HepG2 (cell line): ENCODE measurements around the gene FKBP9. TPM values are rescaled to one million over a fixed set of nuclear protein-coding genes. Genes with fewer than 3 reads are reported as not detected.

Experiments
- ATF1 ChIP-seq: IDR thresholded peaks from 2 replicates; pipeline ENCODE4 v1.6.1; 2016; ENCODE audit warnings: mild to moderate bottlenecking, control low read depth
- ATF2 ChIP-seq: sonication (generic); formaldehyde crosslinking; IDR thresholded peaks from 2 replicates; pipeline ENCODE4 v1.4.0; 2020; ENCODE audit warnings: missing genetic modification reagents
- ATF5 ChIP-seq: sonication (generic); formaldehyde crosslinking; IDR thresholded peaks from 2 replicates; pipeline ENCODE4 v1.4.0; 2020; ENCODE audit warnings: mild to moderate bottlenecking, low read depth, missing genetic modification reagents
- BRD4 ChIP-seq: sonication (generic); formaldehyde crosslinking; IDR thresholded peaks from 2 replicates; pipeline ENCODE4 v1.4.0; 2020; ENCODE audit warnings: missing genetic modification reagents
- HNF4G ChIP-seq, 2 experiments: sonication (generic) in 1 of 2; formaldehyde crosslinking in 1 of 2; IDR thresholded peaks; 2 replicates each; pipeline versions ENCODE4 v1.4.0 to v1.6.1; 2011 to 2020; ENCODE audit warnings: borderline replicate concordance in 2 of 2, low read depth in 2 of 2, mild to moderate bottlenecking in 2 of 2, low read length in 1 of 2, missing genetic modification reagents in 1 of 2, moderate library complexity in 1 of 2
- MEF2D ChIP-seq: sonication (generic); formaldehyde crosslinking; IDR thresholded peaks from 2 replicates; pipeline ENCODE4 v1.5.1; 2020; ENCODE audit warnings: mild to moderate bottlenecking, missing genetic modification reagents
- NFYB ChIP-seq: sonication (generic); formaldehyde crosslinking; IDR thresholded peaks from 2 replicates; pipeline ENCODE4 v1.4.0; 2020; ENCODE audit warnings: missing genetic modification reagents
- PHF8 ChIP-seq: sonication (generic); formaldehyde crosslinking; IDR thresholded peaks from 2 replicates; pipeline ENCODE4 v1.5.0; 2020; ENCODE audit warnings: missing genetic modification reagents
- ZBTB14 ChIP-seq: sonication (generic); formaldehyde crosslinking; IDR thresholded peaks from 2 replicates; pipeline ENCODE4 v1.4.0; 2020; ENCODE audit warnings: missing genetic modification reagents
- ZNF121 ChIP-seq: sonication (generic); formaldehyde crosslinking; IDR thresholded peaks from 2 replicates; pipeline ENCODE4 v1.5.0; 2020; ENCODE audit warnings: mild to moderate bottlenecking, missing genetic modification reagents
- ZNF33B ChIP-seq: sonication (generic); formaldehyde crosslinking; IDR thresholded peaks from 2 replicates; pipeline ENCODE4 v1.5.1; 2020; ENCODE audit warnings: mild to moderate bottlenecking, missing genetic modification reagents
- ZNF777 ChIP-seq: sonication (generic); formaldehyde crosslinking; IDR thresholded peaks from 2 replicates; pipeline ENCODE4 v1.4.0; 2020; ENCODE audit warnings: missing genetic modification reagents
- ZNF891 ChIP-seq: sonication (generic); formaldehyde crosslinking; IDR thresholded peaks from 2 replicates; pipeline ENCODE4 v1.5.0; 2020; ENCODE audit warnings: mild to moderate bottlenecking, missing genetic modification reagents
- polyA plus RNA-seq, 8 experiments: library from polyadenylated mRNA; depleted of rRNA in 3 of 8; stranded (reverse) in 7 of 8; unstranded in 1 of 8; fragments of >200 nt; fragmentation: Illumina TruSeq in 4 of 8; extraction: Trizol in 4 of 8; gene quantifications; 2 replicates each; pipeline versions ENCODE4 v1.2.1 to v1.2.3, GENCODE V29; 2011 to 2016; ENCODE audit warnings: low read depth in 4 of 8, missing spikeins in 1 of 8, mixed read lengths in 1 of 8; ENCODE audit not compliant: insufficient read depth in 1 of 8
- total RNA-seq, 5 experiments: library from RNA; depleted of rRNA; stranded (reverse); fragments of >200 nt; fragmentation: Illumina TruSeq; extraction: Trizol; gene quantifications; 2 replicates each; pipeline ENCODE4 v1.2.3, GENCODE V29; 2016; ENCODE audit warnings: low read depth in 1 of 5
- TF ChIP-seq, protein P1 (sequence below): sonication (generic); formaldehyde crosslinking; IDR thresholded peaks from 2 replicates; pipeline ENCODE4 v1.4.0; 2020; ENCODE audit warnings: missing genetic modification reagents
- TF ChIP-seq, protein P2 (sequence below): sonication (generic); formaldehyde crosslinking; conservative IDR thresholded peaks from 2 replicates; pipeline ENCODE4 v1.4.0; 2020; ENCODE audit warnings: mild to moderate bottlenecking, missing genetic modification reagents, moderate library complexity

The FKBP9 gene
- total and polyA plus RNA-seq, 2 of the 13 experiments (the other 11 are each of a cell fraction or from before 2014, with no cell fraction given), result 34.0 to 41.5 TPM

DNA sequence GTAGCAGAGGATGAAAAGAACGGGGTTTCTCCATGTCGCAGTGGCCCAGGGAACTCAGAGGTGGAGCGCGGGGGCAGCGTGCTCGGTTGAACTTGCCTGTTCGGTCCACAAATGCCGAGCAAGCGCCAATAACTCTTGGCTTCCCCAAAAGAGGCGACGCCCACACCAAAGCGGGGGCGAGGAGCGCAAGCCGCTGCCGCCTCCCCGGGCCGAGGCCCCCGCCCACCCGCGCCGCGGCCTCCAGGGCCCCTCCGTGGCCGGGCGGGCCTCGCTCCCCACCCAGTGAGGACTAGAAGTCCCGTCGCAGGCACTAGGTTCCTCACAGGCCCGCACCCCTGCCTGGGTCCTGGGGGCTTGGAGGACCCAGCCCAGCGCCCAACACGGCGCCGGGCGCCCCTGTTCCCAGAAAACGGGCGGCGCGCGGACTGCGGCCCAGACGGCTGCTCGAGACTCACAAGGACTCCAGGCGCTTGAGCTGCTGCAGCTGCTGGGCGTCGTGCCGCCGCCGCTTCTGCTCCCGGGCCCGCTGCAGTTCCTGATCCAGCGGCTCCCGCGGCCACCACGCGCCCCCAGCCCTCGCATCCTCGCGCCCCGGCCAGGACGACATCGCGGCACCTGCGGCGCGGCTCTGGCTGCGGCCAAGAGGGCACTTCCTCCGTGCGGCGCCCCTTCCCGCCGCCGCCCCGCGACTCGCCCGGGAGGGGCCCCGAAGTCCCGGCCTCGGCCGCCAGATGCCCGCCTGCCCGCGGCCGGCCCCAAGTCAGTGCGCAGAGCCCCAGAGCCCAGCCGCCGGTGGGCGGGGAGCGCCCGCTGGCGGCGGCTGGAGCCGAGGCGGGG, 14.6 kb upstream of the FKBP9 start (continued):
- TF ChIP-seq ATF5 (CRISPR knock-in tag) (0 out of 2 replicates have a peak, but pooled peaks have one; percentile 14), HNF4G (IDR thresholded peaks at IDR 0.05; ENCODE audit: borderline replicate concordance, low read depth, low read length) (no peak), HNF4G (CRISPR knock-in tag; IDR thresholded peaks at IDR 0.05; ENCODE audit: borderline replicate concordance, low read depth) (0 out of 2 replicates have a peak, but pooled peaks have one; percentile 21), ZBTB14 (peak; percentile 42; the same call in 1 of the 2 replicates), BRD4 (0 out of 2 replicates have a peak, but pooled peaks have one; percentile 32), ZNF121 (CRISPR knock-in tag) (peak; percentile 42; the same call in 1 of the 2 replicates), ATF1 (no peak), ZNF891 (CRISPR knock-in tag) (peak; percentile 39; the same call in 1 of the 2 replicates), MEF2D (CRISPR knock-in tag) (0 out of 2 replicates have a peak, but pooled peaks have one; percentile 6), ZNF33B (CRISPR knock-in tag) (peak; percentile 75; the same call in 1 of the 2 replicates), ATF2 (no peak), ZNF777 (CRISPR knock-in tag) (peak; percentile 80), NFYB (CRISPR knock-in tag) (no peak), PHF8 (peak; percentile 71)
- TF ChIP-seq, protein P1, sequence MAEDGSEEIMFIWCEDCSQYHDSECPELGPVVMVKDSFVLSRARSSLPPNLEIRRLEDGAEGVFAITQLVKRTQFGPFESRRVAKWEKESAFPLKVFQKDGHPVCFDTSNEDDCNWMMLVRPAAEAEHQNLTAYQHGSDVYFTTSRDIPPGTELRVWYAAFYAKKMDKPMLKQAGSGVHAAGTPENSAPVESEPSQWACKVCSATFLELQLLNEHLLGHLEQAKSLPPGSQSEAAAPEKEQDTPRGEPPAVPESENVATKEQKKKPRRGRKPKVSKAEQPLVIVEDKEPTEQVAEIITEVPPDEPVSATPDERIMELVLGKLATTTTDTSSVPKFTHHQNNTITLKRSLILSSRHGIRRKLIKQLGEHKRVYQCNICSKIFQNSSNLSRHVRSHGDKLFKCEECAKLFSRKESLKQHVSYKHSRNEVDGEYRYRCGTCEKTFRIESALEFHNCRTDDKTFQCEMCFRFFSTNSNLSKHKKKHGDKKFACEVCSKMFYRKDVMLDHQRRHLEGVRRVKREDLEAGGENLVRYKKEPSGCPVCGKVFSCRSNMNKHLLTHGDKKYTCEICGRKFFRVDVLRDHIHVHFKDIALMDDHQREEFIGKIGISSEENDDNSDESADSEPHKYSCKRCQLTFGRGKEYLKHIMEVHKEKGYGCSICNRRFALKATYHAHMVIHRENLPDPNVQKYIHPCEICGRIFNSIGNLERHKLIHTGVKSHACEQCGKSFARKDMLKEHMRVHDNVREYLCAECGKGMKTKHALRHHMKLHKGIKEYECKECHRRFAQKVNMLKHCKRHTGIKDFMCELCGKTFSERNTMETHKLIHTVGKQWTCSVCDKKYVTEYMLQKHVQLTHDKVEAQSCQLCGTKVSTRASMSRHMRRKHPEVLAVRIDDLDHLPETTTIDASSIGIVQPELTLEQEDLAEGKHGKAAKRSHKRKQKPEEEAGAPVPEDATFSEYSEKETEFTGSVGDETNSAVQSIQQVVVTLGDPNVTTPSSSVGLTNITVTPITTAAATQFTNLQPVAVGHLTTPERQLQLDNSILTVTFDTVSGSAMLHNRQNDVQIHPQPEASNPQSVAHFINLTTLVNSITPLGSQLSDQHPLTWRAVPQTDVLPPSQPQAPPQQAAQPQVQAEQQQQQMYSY (CRISPR knock-in tag), result peak; percentile 6; the same call in 1 of the 2 replicates
- TF ChIP-seq, protein P2, sequence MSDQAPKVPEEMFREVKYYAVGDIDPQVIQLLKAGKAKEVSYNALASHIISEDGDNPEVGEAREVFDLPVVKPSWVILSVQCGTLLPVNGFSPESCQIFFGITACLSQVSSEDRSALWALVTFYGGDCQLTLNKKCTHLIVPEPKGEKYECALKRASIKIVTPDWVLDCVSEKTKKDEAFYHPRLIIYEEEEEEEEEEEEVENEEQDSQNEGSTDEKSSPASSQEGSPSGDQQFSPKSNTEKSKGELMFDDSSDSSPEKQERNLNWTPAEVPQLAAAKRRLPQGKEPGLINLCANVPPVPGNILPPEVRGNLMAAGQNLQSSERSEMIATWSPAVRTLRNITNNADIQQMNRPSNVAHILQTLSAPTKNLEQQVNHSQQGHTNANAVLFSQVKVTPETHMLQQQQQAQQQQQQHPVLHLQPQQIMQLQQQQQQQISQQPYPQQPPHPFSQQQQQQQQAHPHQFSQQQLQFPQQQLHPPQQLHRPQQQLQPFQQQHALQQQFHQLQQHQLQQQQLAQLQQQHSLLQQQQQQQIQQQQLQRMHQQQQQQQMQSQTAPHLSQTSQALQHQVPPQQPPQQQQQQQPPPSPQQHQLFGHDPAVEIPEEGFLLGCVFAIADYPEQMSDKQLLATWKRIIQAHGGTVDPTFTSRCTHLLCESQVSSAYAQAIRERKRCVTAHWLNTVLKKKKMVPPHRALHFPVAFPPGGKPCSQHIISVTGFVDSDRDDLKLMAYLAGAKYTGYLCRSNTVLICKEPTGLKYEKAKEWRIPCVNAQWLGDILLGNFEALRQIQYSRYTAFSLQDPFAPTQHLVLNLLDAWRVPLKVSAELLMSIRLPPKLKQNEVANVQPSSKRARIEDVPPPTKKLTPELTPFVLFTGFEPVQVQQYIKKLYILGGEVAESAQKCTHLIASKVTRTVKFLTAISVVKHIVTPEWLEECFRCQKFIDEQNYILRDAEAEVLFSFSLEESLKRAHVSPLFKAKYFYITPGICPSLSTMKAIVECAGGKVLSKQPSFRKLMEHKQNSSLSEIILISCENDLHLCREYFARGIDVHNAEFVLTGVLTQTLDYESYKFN (CRISPR knock-in tag), result 0 out of 2 replicates have a peak, but pooled peaks have one; percentile 12
